Activated CD4-positive, alpha-beta T cell treated with anti-CD3 and anti-CD28 coated beads, Interleukin-2, amount 50 U/mL, for 48 hours (primary cell): Measurements from ENCODE around the gene INSIG1.

ENCODE experiments used
- DNase-seq, 2 experiments: peaks; one replicate each; pipeline ENCODE4 v3.0.0-alpha.2; 2020

The INSIG1 gene

GRCh38 chr7:155352753-155353115 is 55.1 kb downstream of the INSIG1 start:
- no peak for DNase-seq

- no peak for DNase-seq
Observed at GRCh38 chr7:155353256-155353897, 55.7 kb downstream of the INSIG1 start.

DNA sequence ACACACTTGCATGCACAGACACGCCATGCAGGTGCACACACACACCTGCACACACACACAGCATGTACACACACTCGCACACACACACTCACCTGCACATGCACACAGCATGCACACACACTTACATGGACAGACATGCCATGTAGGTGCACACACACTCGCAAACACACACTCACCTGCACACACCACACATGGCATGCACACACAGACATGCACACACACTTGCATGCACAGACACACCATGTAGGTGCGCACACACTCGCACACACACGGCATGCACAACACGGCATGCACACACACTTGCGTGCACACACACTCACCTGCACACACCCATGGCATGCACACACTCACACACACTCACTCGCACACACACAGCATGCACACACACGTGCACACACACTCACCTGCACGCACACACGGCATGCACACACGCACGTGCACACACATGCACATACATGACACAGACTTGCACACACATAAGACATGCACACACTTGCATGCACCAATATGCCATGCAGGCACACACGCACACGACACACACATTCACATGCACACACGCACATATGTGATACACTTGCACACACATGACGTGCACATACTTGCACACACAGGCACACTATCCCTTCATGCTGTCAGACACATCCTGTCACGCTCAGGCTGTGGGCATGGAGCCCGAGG is 56.8 kb downstream of the INSIG1 start:
- no peak for DNase-seq

DNA sequence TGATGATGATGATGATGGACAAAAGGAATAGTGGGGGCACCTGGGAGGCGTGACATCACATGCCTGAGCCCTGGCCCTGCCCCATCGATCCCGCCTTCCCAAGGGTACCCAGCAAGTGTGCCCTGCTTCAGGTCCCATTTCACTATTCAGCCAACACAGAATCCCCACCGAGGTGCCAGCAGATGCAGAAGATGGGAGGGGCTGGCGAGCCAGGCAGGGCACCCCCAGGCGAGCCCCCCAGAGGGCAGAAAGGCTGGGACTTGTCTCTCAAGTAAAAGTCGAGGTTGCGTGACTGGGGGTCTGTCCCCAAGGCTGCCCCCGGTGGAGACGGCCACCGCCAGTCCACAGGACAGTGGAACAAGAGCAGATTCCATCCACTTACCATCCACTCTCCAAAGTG is 57.5 kb downstream of the INSIG1 start:
- no peak for DNase-seq

DNA sequence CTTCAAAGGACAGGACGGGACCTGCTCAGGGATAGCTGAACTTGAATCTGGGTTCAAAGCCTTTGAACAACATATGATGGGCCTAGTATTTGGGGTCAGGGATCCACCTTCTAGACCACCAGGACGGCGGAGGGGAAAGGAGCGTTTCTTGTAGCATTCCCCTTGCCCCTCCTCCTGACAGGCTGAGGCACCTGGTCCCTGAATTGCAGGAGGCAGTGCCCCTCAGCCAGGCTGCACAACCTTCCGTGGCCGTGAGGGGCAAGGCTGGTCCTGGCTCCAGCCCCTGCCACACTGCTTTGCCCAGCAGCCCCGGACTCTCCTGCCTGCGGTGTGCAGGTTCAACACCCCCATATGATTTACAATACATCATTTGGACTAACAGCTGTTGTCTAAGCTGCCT is 58.1 kb downstream of the INSIG1 start:
- no peak for DNase-seq

GRCh38 chr7:155356323-155357105 is 58.8 kb downstream of the INSIG1 start:
- DNase-seq = no peak

GRCh38 chr7:155357573-155358041 is 59.9 kb downstream of the INSIG1 start:
- no peak for DNase-seq

- DNase-seq = no peak
Observed at GRCh38 chr7:155358066-155358947, 60.6 kb downstream of the INSIG1 start.

- no peak for DNase-seq
Observed at GRCh38 chr7:155358948-155359712, 61.5 kb downstream of the INSIG1 start.
